ENCODE measurements around the gene SLC44A5. TPM values are rescaled to one million over a fixed set of nuclear protein-coding genes. Genes with fewer than 3 reads are reported as not detected.
"Not testable (repeated sequence)": the region's sequence is repeated elsewhere in the genome, so short reads cannot be mapped to it uniquely, and the experiment has no call there.

Gene SLC44A5
- total RNA-seq, 1 experiment from 2014 or later = 0.11 TPM

DNA sequence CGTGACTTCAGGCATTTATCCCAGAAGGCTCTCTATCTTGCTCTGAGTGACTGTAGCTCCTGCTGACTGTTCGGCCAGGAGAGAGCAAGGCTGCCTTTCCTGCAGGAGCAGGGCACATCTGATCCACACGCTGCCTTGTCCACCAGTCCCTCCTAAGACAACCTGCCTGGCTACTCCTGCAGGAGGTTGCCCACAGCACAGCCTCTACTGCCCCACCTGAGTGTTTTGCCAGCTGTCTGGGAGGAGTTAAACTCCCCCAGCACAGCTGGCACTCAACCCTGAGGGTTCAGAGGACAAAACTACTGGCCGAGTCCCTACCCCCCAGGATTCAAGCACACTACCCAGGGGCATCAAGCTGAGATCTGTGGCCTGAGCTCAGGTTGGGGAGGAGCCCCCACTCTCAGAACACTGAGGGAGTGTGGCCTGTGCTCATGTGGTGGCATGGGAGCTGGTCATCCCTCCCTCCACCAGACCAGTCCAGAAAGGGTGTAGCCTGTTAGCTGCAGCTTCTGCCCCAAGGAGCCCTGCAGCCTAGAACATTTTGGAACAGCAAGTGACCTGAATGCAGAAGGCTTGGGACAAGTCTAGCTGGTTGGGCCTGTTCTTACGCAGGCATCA, 237.3 kb downstream of the SLC44A5 start:
- no peak for DNase-seq (ENCODE audit: low read depth)

DNA sequence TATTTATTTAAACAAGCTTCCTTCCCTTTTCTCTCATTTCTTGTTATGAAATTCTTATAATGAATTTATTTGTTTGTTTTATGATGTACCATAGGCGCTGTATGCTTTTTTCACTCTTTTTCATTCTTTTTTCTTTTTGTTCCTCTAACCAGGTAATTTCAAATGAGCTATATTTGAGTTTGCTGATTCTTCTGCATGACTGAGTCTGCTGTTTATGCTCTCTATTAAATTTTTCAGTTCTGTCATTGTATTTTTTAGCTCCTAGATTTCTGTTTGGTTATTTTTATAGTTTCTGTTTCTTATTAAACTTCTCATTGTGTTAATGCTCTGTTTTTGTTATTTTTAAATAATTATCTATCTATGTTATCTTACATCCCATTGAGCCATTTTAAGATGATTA, 244.3 kb downstream of the SLC44A5 start:
- no peak for DNase-seq (ENCODE audit: low read depth)

DNA sequence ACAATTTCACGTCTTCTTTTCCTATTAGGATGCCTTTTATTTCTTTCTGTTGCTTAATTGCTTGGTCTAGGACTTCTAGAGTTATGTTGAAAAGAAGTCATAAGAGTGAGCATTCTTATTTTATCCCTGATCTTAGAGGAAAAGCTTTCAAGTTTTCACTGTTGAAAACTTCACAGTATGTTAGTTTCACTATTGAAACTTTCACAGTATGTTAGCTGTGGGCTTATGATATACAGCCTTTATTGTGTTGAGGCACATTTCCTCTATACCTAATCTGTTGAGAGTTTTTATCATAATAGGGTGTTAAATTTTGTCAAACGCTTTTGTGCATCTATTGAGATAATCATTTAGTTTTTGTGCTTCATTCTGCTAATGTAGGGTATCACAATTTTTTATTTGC, 249.7 kb downstream of the SLC44A5 start:
- DNase-seq (ENCODE audit: low read depth) = no peak

DNA sequence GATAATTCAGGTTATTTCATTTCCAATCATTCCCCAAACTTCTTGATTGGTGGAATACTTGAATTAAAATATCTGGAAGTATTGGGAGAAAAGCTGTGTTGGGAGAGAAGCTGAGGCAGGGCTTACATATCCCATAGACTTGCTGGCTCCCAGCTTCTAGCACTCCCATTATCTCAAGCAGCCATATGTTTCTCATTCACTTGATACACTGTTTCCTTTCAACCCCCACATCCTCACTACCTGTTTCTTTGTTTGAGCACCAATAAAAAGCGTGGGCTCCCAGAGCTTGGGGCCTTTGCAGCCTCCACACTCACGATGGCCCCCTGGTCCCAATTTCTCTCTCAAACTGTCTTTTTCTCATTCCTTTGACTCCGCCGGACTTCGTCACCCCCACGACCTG, 256.6 kb downstream of the SLC44A5 start:
- DNase-seq (ENCODE audit: low read depth) = not testable (repeated sequence)

DNA sequence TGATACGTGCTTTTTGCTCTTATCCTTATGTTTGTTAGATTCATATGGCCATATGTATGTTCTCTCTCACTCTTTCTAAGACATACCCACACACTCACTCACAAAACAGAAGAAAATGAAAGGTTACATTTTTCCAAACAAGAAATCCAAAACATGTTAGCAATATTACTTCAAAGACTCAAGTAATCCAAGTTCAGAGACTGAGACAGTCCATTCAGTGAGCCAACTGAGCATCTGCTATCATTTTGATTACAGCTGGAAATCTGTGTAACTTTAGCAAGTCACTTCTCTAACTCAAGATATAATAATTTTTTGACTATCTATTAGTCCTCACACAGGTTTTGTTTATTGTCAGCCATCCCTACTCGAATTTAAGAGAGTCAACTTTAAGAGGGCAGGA, 257.9 kb downstream of the SLC44A5 start:
- no peak for DNase-seq (ENCODE audit: low read depth)

DNA sequence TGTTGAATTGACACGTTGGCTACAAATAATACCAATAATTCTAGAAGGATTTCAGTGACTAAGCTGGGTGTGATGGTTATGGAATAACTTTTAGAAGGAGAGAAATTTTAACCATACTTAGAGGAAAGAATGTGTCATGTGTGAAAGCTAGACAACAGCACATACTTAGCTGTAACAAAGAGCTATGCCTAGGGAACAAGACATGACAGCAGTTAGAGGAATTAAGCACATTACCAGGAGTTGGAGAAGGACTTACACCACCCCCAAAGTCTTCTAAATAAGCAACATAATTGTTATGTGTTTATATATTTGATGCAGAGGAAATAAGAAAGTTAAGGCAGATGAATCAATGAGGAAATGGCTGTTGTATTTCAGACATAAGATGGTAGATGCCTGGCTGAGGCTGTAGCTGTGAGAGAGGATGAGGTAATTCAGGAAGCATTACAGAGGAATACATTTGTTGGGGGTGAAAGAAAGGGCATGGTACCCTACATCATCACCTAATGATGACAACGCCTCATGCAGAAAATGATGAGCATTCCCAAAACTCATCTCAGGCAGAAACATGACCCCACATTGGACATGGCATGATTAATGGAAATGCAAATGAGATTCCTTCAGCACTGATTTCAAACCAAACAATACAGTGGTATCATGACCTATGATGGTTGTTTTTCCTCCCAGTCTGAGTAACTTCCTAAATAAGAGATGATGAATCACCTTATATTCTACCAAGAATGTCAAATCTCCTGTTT, 265.2 kb downstream of the SLC44A5 start:
- no peak for DNase-seq (ENCODE audit: low read depth)

DNA sequence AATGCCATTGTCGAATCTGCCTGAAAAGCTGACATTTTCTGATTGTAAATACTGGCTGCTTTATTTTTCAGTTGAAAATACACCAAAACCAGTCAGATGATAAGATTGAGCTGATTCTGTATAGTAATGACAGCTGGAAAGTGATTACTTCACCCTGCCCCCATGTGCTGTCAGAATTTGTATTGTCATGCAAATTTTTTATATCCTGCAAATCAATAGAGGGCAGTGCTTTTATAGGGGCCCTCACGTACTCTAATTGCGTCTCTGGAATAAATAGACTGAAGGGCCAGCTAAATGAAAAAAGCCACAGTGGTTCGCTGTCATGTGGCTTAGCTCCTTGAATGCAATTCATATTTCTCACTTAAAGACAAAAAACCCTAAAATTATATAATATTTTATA, 268.1 kb downstream of the SLC44A5 start:
- no peak for DNase-seq (ENCODE audit: low read depth)

DNA sequence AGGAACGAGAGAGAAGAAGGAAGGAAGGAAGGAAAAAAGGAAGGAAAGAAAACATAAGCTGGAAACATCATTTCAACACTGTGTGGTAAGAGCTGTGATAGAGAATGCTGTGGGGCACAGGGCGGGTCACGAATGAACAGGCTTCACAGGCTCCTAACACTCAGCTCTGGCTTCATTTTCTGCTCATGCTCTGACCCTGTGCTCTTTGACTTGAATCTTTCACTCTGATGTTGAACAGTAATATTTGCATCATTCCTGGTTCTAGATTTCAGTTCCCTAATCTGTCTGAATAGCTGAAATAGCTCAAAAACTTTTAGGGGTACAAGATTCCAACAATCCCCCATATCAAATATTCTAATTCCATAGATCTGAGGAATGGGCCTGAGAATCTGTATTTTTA, 269.4 kb downstream of the SLC44A5 start:
- no peak for DNase-seq (ENCODE audit: low read depth)

DNA sequence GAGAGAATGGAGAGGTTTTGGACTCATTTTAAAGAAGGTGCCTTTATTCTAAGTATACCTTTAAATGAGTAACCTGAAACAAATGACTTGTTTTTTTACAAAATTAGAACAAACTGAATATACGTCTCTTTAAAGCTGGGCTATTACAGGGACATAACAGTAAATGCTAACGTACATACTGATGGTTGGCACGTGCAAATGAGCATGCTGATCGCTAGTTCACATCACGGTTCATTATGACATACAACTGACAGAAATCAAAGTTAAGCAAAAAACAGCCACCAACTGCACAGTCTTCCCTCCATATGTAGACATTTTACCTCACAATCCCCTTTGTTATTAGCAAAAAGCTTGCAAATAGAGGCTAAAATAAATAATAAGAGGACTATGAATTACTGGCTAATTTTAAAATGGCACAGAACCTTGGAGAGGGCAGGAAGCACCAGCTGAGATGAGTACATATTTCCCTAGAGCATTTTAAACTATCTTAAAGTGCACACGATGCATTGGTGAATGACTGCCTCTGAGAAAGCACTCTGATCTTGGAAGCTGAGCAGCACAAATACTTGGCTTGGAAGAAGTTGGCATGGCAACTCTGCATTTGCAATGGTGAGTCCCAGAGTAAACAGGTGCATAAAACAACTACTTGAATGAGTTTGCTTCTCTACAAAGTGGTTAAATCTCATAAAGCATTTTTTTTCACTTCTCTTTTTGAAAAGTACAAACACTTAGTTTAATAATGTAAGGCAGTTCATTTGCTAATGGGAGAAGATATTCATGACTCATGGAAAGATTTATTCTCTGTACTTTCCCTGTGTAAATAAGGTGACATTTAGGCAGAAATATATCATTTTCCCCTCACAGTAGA, 272.1 kb downstream of the SLC44A5 start:
- DNase-seq (ENCODE audit: low read depth) = no peak

DNA sequence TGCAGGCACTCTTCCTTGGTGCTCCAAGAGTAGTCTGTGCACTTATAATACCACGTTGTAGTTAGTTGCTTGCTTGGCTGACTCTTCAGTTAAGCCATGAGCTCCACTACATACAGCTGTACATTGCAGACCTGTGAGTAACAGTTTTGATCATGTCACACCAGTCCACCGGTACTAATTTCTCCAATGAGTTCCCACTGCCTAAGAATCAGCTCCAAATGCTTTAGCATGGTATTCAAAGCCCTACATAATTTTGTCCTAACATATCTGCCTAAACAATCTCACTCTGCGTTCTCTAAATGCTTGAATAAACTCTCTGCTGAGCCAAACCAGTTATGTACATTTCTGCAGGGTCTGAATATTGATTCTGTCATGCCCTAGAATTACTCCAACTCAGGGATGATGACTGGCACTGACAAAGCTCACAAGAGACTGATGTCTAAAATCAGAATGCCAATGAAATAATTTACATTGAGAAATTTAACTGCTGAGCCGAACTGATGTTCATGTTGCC, 276.0 kb downstream of the SLC44A5 start:
- DNase-seq (ENCODE audit: low read depth) = no peak

DNA sequence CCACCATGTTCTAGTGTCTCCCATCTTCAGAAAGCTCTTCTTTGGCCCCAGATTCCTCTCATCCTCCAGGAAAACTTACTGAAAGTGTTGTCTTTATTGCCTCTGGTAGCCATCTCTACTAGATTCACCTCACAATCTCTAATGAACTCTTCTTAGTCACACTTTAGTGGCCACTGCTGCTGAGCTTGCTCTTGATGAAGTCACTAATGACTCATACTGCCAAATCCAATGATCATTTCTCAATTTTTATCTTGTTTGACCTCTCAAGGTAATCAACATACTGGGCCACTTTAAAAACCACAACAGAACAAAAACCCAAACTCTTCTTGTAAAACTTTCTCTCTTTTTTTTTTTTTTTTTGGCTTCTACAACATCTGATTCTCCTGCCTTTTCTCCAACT, 280.3 kb downstream of the SLC44A5 start:
- DNase-seq (ENCODE audit: low read depth) = no peak

DNA sequence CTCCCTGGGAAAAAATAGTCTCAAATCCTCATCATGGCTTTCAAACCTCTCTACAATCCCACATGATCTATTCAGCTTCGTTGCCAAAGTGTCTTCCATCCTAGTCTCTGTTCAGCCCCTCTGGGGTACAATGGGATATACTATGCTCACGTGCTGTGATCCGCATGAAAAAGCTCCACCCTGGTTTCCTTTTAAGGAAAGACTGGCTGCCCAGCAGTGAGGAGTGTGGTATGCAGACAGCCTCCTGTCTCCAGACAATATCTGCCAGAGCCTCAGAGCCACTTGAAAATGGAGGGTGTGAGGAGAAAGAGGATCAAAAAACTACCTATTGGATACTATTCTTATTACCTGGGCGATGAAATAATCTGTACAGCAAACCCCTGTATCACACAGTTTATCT, 282.2 kb downstream of the SLC44A5 start:
- DNase-seq (ENCODE audit: low read depth) = no peak

DNA sequence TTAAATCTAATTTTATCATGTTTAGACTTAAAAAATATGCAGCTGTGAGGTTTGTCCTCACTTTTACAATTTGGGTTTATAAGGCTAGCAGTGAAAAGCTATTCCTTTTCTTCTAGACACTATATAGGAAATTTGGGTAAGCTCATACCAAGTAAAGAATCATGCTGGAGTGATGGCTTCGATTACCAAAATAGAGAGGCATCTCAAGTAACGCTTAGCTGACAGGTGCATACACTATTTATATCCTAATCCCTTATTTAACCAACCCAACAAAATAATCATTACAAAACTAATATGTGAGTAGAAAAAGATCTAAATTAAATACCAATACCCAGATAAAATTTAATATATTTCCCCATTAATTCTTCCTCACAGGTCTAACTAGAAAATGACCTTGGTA, 283.5 kb downstream of the SLC44A5 start:
- DNase-seq (ENCODE audit: low read depth) = no peak

DNA sequence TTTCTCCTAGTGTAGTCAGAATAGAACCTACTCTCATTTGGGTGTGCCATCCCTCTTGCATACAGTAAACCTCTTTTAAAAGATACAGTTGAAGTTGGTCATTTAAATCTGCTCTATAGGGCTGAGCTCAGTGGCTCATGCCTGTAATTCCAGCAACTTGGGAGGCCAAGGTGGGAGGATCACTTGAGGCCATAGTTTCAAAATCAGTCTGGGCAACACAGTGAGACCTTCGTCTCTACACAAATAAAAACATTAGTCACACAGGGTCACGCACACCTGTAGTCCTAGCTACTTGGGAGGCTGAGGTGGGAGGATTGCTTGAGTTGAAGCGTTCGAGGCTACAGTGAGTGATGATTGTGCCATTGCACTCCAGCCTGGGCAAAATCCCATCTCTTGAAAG, 292.9 kb downstream of the SLC44A5 start:
- DNase-seq (ENCODE audit: low read depth) = no peak

DNA sequence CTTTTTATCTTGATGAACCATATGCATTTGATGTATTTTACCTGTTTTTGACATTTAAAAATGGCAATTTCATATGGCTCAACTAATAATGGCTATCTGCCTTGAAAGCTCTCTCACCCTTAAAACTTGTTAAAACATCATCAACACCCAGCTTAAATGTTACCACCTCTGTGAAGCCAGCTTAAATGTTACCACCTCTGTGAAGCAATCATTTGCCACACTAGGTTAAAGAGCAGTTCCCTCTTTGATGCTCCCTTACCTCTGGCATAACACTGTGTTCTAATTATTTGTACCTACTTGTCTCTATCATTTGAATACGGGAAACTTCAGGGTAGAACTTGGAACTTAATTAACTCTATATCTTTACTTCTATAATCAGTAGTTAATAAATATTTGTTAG, 294.7 kb downstream of the SLC44A5 start:
- DNase-seq (ENCODE audit: low read depth) = no peak

DNA sequence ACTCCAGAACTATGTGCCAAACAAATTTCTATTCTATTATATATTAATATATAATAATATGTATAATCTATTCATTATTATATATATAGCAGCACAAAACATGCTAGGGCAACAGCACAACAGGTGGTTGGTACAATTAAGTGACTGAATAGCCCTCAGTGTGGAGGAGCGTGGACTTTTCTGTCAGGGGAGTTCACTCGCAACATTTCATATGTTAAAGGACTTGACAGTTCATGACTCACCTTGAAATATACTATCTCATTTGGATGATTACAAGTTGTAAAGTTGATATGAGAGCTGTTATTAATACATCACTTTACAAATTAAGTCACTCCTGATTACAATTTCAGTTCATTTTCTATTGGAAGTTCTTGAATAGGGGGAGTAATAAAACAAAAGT, 298.3 kb downstream of the SLC44A5 start:
- DNase-seq (ENCODE audit: low read depth) = no peak

DNA sequence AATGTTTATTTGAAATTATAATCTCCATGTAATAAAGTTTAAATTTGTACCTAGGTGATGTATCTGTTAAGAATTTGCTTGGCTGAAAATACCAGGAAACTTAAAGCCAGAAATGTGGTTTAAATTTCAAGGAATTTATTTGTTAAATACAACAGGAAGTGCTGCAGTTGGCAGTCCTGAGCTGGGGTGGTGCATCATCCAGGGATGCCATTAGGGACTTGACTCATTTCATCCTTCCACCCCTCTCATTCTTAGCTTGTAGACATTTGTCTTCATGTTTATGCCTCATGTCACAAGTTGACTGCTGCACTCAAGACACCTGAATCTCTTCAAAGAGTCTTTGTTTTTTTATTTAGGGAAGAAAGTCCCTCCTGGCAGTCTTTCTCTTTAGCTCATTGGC, 300.8 kb downstream of the SLC44A5 start:
- no peak for DNase-seq (ENCODE audit: low read depth)

DNA sequence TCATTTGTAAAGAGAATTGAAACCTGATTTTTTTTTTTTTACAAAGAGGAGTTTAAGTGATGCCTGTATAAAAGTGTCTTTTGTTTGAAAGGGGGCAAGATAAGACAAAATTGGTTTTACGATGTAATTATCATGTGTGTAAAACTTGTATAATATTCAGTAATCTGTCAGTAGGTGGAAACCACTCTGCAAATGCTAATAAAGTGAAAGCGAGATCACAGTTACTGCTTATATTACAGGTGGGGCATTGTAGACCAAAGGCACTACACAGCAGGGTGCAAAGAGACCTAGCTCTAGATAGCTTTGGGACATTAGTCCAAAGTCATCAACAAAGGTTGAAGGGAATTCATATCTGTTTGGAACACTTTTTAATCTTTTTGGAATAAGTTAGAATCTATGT, 302.5 kb downstream of the SLC44A5 start:
- DNase-seq (ENCODE audit: low read depth) = no peak

DNA sequence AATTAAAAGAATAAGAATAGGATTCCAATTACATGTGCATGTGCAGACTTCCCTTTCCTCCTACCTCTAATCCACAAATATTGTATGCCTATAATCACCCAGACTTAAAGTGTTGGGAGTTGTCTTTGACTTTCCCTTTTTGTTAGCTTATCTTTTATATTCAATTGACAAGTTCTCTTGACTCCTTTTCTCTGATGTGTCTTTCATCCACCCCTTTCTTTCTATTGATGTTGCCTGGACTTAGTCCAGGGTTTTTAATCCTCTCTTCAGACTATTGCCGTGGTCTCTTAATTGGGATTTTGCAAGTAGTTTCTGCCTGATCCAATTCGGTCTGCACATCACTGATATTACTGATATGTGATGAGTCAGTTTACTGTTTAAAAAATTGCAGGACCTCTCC, 305.9 kb downstream of the SLC44A5 start:
- no peak for DNase-seq (ENCODE audit: low read depth)

DNA sequence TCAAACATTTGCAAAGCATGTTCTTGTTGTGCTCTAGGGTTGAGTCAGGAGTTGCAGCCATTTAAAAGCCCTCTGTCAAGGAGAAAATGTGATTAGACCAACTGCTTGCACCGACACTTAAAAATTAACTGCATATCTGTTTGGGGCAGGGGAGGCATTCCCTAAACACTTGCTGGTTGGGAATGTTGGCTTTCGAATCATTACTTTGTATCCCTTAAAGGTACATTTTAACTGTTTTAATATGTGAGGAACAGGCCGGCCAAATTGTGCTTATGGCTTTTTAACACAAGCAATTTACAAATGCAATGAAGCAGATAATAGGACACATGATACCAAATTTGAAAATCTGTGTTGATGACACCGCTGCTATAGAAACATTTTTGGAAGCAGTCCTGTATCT, 317.6 kb downstream of the SLC44A5 start:
- no peak for DNase-seq (ENCODE audit: low read depth)

DNA sequence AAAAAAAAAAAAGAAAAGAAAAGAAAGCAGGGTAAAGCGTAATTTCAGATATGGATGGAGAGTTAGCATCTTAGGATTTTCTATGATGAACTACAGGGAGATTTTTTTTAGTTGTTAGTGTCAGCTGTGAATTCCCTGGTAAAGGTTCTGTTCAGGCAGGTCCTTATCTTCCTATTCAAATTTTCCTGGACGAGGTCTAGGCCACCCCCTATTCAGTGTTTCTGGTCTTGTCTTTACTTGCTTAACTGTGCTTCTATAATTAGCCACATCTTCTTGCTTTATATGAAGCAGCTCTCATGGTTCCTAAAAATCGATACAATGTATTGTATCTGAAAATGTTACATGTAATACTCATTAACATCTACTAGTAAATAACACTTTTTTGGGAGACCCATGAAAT, 318.9 kb downstream of the SLC44A5 start:
- DNase-seq (ENCODE audit: low read depth) = no peak

DNA sequence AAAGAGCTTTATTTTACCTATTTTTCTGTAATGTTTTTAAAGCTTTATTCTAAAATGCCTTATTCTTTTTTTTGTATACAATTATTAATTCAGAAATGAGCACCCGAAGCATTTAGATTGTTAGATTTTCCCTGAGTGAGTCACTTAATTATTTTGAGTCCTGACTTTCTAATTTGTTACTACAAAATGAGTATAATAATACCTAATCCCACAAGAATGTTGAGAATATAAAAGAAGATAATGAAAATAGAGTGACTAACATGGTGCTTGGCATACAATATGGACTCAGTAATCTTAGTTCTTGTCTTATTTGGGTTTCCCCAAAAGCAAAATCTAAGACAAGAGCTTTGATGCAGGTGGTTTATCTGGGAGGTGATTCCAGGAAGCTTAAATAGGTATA, 334.5 kb downstream of the SLC44A5 start:
- DNase-seq (ENCODE audit: low read depth) = no peak

Data from LHCN-M2 (cell line).